HG02623 (cell line): ENCODE results near the gene CCL20.

Experiments
- ATAC-seq: cut with Tn5 transposase; IDR thresholded peaks from one replicate; pipeline ENCODE4 v1.9.1; 2021; ENCODE audit warnings: moderate library complexity; ENCODE audit not compliant: unreplicated experiment

Gene CCL20

GRCh38 chr2:227799202-227799601 lies 14.4 kb upstream of the CCL20 start:
- ATAC-seq = no peak

- no peak for ATAC-seq
These were observed 10.8 kb upstream of the CCL20 start for GRCh38 chr2:227802882-227803281.

- ATAC-seq = no peak
These were observed 8.7 kb upstream of the CCL20 start for GRCh38 chr2:227804975-227805374.

GRCh38 chr2:227805578-227805977 lies 8.1 kb upstream of the CCL20 start:
- no peak for ATAC-seq

GRCh38 chr2:227808936-227809335 lies 4.7 kb upstream of the CCL20 start:
- no peak for ATAC-seq

GRCh38 chr2:227812001-227812400 lies 1.6 kb upstream of the CCL20 start:
- ATAC-seq = no peak

GRCh38 chr2:227813229-227813561 lies 447 bp upstream of the CCL20 start:
- ATAC-seq = no peak

GRCh38 chr2:227815066-227815465 lies 1.4 kb downstream of the CCL20 start:
- no peak for ATAC-seq

- no peak for ATAC-seq
These were observed 3.1 kb downstream of the CCL20 start for GRCh38 chr2:227816507-227817294.

- ATAC-seq = no peak
These were observed 3.7 kb downstream of the CCL20 start for GRCh38 chr2:227817336-227817735.

GRCh38 chr2:227817850-227818674 lies 4.4 kb downstream of the CCL20 start:
- ATAC-seq = no peak

- ATAC-seq = no peak
These were observed 5.2 kb downstream of the CCL20 start for GRCh38 chr2:227818675-227819397.

GRCh38 chr2:227819398-227819697 lies 5.7 kb downstream of the CCL20 start:
- ATAC-seq = no peak

- no peak for ATAC-seq
These were observed 7.7 kb downstream of the CCL20 start for GRCh38 chr2:227821043-227821942.

- no peak for ATAC-seq
These were observed 8.9 kb downstream of the CCL20 start for GRCh38 chr2:227822416-227823003.

- ATAC-seq = no peak
These were observed 10.3 kb downstream of the CCL20 start for GRCh38 chr2:227823922-227824321.

- no peak for ATAC-seq
These were observed 11.1 kb downstream of the CCL20 start for GRCh38 chr2:227824711-227825110.

GRCh38 chr2:227826019-227826521 lies 12.4 kb downstream of the CCL20 start:
- no peak for ATAC-seq

GRCh38 chr2:227826563-227826962 lies 12.9 kb downstream of the CCL20 start:
- ATAC-seq = no peak

- no peak for ATAC-seq
These were observed 13.5 kb downstream of the CCL20 start for GRCh38 chr2:227827143-227827542.
